GM12875 (cell line): ENCODE measurements around the gene CACTIN.

Experiments
- H3K4me3 ChIP-seq: one replicate; pipeline ENCODE4 v1.5.1; 2011; ENCODE audit warnings: low read depth, low read length, control low read depth
- CTCF ChIP-seq: IDR thresholded peaks from 2 replicates; pipeline ENCODE4 v1.5.1; 2011; ENCODE audit warnings: low read depth, mild to moderate bottlenecking, control low read depth, inconsistent platforms, low read length, moderate library complexity, borderline replicate concordance; ENCODE audit not compliant: insufficient read depth

CACTIN gene

GRCh38 chr19:3593156-3593555, 33.4 kb downstream of the CACTIN start:
- no peak for TF ChIP-seq CTCF
- no peak overlapping the region for H3K4me3 ChIP-seq

GRCh38 chr19:3591876-3592613, 34.5 kb downstream of the CACTIN start:
- no peak for TF ChIP-seq CTCF
- no peak overlapping the region for H3K4me3 ChIP-seq

DNA sequence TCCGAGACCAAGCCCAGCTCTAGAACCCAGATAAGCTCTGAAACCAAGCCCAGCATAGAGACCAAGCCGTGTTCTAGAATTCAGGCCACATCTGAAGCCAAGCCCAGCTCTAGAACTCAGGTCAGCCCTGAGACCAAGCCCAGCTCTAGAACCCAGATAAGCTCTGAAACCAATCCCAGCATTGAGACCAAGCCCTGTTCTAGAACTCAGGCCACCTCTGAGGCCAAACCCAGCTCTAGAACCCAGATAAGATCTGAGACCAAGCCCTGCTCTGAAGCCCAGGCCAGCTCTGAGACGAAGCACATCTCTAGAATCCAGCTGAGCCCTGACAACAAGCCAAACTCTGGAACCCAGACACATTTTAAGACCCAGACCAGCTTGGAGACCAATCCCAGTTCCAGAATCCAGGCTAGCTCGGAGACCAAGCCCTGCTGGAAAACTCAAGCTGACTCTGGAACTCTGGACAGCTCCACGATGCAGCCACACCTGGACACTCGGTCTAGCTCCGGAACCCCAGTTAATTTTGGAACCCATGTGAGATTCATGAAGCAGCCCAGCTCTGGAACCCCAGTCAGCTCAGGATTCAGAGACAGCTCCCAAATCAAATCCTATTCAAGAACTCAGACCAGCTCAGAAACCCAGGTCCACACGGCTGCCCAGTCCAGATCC, 35.5 kb downstream of the CACTIN start:
- TF ChIP-seq CTCF: no peak
- H3K4me3 ChIP-seq: no peak overlapping the region

DNA sequence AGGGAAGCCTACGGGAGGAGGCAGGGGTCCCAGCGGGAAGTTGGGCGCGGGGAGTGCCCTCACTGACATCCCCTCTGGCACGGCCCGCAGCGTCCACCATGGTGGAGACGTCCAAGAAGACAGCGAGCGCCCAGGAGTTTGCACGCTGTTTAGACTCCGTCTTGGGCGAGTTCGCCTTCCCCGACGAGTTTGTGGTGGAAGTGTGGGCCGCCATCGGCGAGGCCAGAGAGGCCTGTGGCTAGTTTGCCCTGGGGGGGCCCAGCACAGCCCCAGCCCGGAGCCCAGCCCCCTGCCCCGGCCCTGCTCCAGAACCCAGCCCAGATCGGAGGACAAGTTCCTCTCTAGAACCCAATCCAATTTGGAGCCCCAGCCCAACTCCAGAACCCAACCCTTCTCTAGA, 36.6 kb downstream of the CACTIN start:
- H3K4me3 ChIP-seq: no peak overlapping the region
- TF ChIP-seq CTCF: no peak

GRCh38 chr19:3589439-3589838, 37.2 kb downstream of the CACTIN start:
- H3K4me3 ChIP-seq: no peak overlapping the region
- no peak for TF ChIP-seq CTCF

DNA sequence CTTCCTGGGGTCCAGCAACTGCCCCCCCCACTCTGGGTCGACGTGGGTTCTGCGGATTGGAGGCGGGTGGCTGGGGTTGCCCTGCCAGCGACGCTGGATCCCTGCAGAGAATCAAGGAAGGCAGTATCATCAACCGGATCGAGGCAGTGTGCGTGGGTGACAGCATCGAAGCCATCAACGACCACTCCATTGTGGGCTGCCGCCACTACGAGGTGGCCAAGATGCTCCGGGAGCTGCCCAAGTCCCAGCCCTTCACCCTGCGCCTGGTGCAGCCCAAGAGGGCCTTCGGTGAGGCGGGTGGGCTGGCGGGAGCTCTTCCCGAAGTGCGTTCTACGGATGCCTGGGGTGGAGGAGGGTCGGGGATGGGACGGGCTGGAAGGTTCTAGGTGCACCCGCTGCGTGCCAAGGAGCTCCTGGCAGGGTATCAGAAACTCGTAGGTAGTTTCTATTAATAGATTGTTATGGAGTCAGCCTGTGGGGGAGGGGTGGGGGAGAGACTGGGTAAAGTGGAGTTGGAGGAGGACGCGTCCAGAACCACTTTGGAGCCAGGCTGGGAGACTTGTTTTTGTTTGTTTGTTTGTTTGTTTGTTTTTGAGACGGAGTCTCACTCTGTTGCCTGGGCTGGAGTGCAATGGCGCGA, 39.8 kb downstream of the CACTIN start:
- no peak for TF ChIP-seq CTCF
- H3K4me3 ChIP-seq: no peak overlapping the region
